Esophagus (tissue), 2 donors: ENCODE data around the gene ZCCHC24. TPM values are rescaled to one million over a fixed set of nuclear protein-coding genes. Genes with fewer than 3 reads are reported as not detected.
A peak's percentile ranks its signal among the peaks of the same experiment; 100 is the strongest.

Experiments
- H3K27ac ChIP-seq, 2 donors: one replicate each; pipeline ENCODE4 v1.5.1; 2013; ENCODE audit warnings: low read depth in 2 of 2, mild to moderate bottlenecking in 2 of 2, inconsistent platforms in 1 of 2, low read length in 1 of 2, moderate library complexity in 1 of 2
- H3K27me3 ChIP-seq, 2 donors: one replicate each; pipeline ENCODE4 v1.6.1; 2013; ENCODE audit warnings: low read length in 2 of 2, control low read depth in 1 of 2, mild to moderate bottlenecking in 1 of 2; ENCODE audit not compliant: insufficient read depth in 2 of 2, control insufficient read depth in 1 of 2
- H3K36me3 ChIP-seq, 2 donors: one replicate each; pipeline ENCODE4 v1.6.1; 2013; ENCODE audit warnings: low read length in 1 of 2; ENCODE audit not compliant: control insufficient read depth in 2 of 2, insufficient read depth in 2 of 2
- H3K4me1 ChIP-seq, 2 donors: one replicate each; pipeline ENCODE4 v1.6.1; 2013; ENCODE audit warnings: low read length in 1 of 2; ENCODE audit not compliant: control insufficient read depth in 2 of 2, insufficient read depth in 2 of 2
- H3K4me3 ChIP-seq, 2 donors: one replicate each; pipeline ENCODE4 v1.5.1; 2013; ENCODE audit warnings: low read length in 2 of 2, mild to moderate bottlenecking in 2 of 2, low read depth in 1 of 2, moderate library complexity in 1 of 2
- H3K9me3 ChIP-seq, 2 donors: one replicate each; pipeline ENCODE4 v1.6.1; 2013; ENCODE audit warnings: mild to moderate bottlenecking in 2 of 2, low read depth in 1 of 2, low read length in 1 of 2, moderate library complexity in 1 of 2; ENCODE audit not compliant: control insufficient read depth in 2 of 2, insufficient read depth in 1 of 2
- WGBS, 2 donors: extraction: QIAGEN DNeasy Blood & Tissue Kit; methylation state at CpG; one replicate each; pipeline ENCODE4 v1.1.7; 2013; 5-methylcytosine and 5-hydroxymethylcytosine counted together
- polyA plus RNA-seq, 2 donors: library from polyadenylated mRNA; stranded (reverse); fragments of 200-250 nt; gene quantifications; one replicate each; pipeline ENCODE4 v1.2.3, GENCODE V29; 2013
- donor health status: healthy with polysubstance abuse.
- donor health status: Bipolar disorder and iron deficiency.

ZCCHC24 gene
- polyA plus RNA-seq, 2 donors, result 3.3 to 6.5 TPM

- no peak overlapping the region for H3K4me3 ChIP-seq
- H3K36me3 ChIP-seq, result peaks cover 3 to 5% of the 10 kb centered on the region in 2 donors
- WGBS, 2 donors, result 71 to 81% methylated on average over 12 of the region's 12 CpGs
- H3K9me3 ChIP-seq, result peaks cover 0 to 2% of the 10 kb centered on the region in 2 donors
- peaks cover 2 to 13% of the 10 kb centered on the region in 2 donors for H3K4me1 ChIP-seq
- H3K27me3 ChIP-seq, result no peaks in the 10 kb centered on the region
- H3K27ac ChIP-seq, result no peak overlapping the region
Observed at GRCh38 chr10:79415736-79416577, 29.5 kb downstream of the ZCCHC24 start.

- 79 to 91% methylated on average over 3 of the region's 3 CpGs for WGBS, 2 donors
- peaks cover 2 to 17% of the 10 kb centered on the region in 2 donors for H3K4me1 ChIP-seq
- H3K27ac ChIP-seq, result no peak overlapping the region
- H3K27me3 ChIP-seq, result no peaks in the 10 kb centered on the region
- H3K36me3 ChIP-seq, result peaks cover 3 to 5% of the 10 kb centered on the region in 2 donors
- peaks cover 0 to 2% of the 10 kb centered on the region in 2 donors for H3K9me3 ChIP-seq
- no peak overlapping the region for H3K4me3 ChIP-seq
Observed at GRCh38 chr10:79414714-79415113, 30.7 kb downstream of the ZCCHC24 start.

- no peak overlapping the region for H3K27ac ChIP-seq
- H3K9me3 ChIP-seq, result no peaks in the 10 kb centered on the region
- 70 to 71% methylated on average over 10 of the region's 10 CpGs for WGBS, 2 donors
- peaks cover 2 to 23% of the 10 kb centered on the region in 2 donors for H3K4me1 ChIP-seq
- H3K27me3 ChIP-seq, result no peaks in the 10 kb centered on the region
- peaks cover 0 to 3% of the 10 kb centered on the region in 2 donors for H3K36me3 ChIP-seq
- no peak overlapping the region for H3K4me3 ChIP-seq
Observed at GRCh38 chr10:79413196-79413595, 32.2 kb downstream of the ZCCHC24 start.

GRCh38 chr10:79412516-79412915 is 32.9 kb downstream of the ZCCHC24 start:
- Histone ChIP-seq H3K27ac (no peak overlapping the region), H3K9me3 (no peaks in the 10 kb centered on the region), H3K4me3 (no peak overlapping the region), H3K36me3 (peaks cover 0 to 3% of the 10 kb centered on the region in 2 donors), H3K27me3 (no peaks in the 10 kb centered on the region), H3K4me1 (peaks cover 2 to 27% of the 10 kb centered on the region in 2 donors)
- WGBS, 2 donors, result 91 to 93% methylated on average over 11 of the region's 11 CpGs

GRCh38 chr10:79411546-79412495 is 33.6 kb downstream of the ZCCHC24 start:
- H3K9me3 ChIP-seq, result no peaks in the 10 kb centered on the region
- no peak overlapping the region for H3K27ac ChIP-seq
- WGBS, 2 donors, result 76 to 80% methylated on average over 22 of the region's 22 CpGs
- peaks cover 2 to 31% of the 10 kb centered on the region in 2 donors for H3K4me1 ChIP-seq
- H3K4me3 ChIP-seq, result no peak overlapping the region
- no peaks in the 10 kb centered on the region for H3K27me3 ChIP-seq
- peaks cover 0 to 3% of the 10 kb centered on the region in 2 donors for H3K36me3 ChIP-seq

DNA sequence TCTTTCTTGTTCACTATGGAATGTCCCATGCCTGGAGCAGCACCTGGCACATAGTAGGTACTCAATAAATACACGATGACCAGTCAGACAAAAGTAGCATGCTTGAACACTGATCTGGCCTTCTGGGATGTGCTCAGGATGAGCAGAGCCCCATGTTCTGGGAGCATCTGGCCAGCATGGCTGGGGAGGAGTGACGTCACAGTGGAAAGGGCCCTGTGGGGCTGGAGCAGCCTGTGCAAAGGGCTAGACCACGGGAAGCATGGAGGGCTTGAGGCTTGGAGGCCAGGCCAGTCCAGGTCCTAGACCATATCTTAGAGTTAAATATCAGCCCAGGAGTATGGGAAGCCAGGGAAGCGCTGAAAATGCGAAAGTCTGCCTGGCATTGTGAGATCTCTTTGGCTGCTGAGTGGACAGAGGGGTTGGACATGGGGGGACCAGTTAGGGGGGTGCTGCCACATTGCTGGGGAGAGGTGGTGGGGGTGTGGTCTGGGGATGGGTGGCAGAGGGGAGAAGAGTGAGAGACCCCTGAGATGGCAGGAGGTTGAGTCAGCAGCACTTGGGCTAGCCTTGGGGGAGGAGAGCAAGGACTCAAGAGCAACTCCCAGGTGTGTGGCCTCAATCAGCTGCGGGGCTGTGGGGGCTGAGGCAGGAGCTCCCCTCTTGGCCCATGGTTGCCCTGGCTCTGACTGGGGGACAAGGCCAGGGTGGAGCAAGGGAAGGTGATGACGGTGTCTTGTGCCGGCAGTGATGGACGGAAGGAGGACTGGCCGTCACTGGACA is 34.9 kb downstream of the ZCCHC24 start:
- Histone ChIP-seq H3K27ac (no peak overlapping the region), H3K4me3 (no peak overlapping the region), H3K4me1 (peaks cover 7 to 35% of the 10 kb centered on the region in 2 donors), H3K9me3 (no peaks in the 10 kb centered on the region), H3K27me3 (no peaks in the 10 kb centered on the region), H3K36me3 (peaks cover 0 to 3% of the 10 kb centered on the region in 2 donors)
- WGBS, 2 donors, result 85 to 87% methylated on average over 10 of the region's 10 CpGs

DNA sequence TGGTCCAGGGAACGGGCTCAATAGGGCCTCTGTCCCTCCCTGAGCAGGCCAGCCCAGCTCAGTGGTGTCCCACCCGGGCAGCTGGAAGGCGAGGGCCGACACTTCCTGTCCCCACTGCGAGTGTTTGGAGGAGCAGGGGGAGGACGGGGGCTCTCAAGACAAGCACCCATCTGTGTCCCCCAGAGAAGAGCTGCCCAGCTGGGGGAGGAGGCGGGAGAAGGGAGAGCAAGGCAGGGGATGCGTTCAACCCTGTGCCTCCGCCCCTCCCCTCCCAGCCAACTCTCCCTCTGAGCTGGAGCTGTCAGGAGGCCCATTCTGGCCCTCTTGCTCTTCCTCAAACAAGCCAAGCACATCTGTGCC is 35.7 kb downstream of the ZCCHC24 start:
- no peaks in the 10 kb centered on the region for H3K9me3 ChIP-seq

GRCh38 chr10:79409038-79409725 is 36.2 kb downstream of the ZCCHC24 start:
- peaks cover 0 to 3% of the 10 kb centered on the region in 2 donors for H3K36me3 ChIP-seq
- no peak overlapping the region for H3K4me3 ChIP-seq
- 82% methylated on average over 6 of the region's 6 CpGs for WGBS, 2 donors
- H3K27me3 ChIP-seq, result no peaks in the 10 kb centered on the region
- peaks cover 11 to 42% of the 10 kb centered on the region in 2 donors for H3K4me1 ChIP-seq
- peak overlapping the region; percentile 22 to 45 for H3K27ac ChIP-seq
- H3K9me3 ChIP-seq, result no peaks in the 10 kb centered on the region

More for the DNA sequence above, 35.7 kb downstream of the ZCCHC24 start:
- no peak overlapping the region for H3K4me3 ChIP-seq
- 75 to 80% methylated on average over 9 of the region's 9 CpGs for WGBS, 2 donors
- peak overlapping the region in 1 of 2 donors; percentile 22 for H3K27ac ChIP-seq
- H3K36me3 ChIP-seq, result peaks cover 0 to 3% of the 10 kb centered on the region in 2 donors
- H3K27me3 ChIP-seq, result no peaks in the 10 kb centered on the region
- H3K4me1 ChIP-seq, result peaks cover 11 to 40% of the 10 kb centered on the region in 2 donors
